GM19025 (cell line): ENCODE results near the gene ATF1.
"Not testable (repeated sequence)": the region's sequence is repeated elsewhere in the genome, so short reads cannot be mapped to it uniquely, and the experiment has no call there.

Experiments used
- ATAC-seq: cut with Tn5 transposase; IDR thresholded peaks from one replicate; pipeline ENCODE4 v1.9.1; 2021; ENCODE audit warnings: mild to moderate bottlenecking, low read depth, moderate library complexity; ENCODE audit not compliant: unreplicated experiment

ATF1 gene

DNA sequence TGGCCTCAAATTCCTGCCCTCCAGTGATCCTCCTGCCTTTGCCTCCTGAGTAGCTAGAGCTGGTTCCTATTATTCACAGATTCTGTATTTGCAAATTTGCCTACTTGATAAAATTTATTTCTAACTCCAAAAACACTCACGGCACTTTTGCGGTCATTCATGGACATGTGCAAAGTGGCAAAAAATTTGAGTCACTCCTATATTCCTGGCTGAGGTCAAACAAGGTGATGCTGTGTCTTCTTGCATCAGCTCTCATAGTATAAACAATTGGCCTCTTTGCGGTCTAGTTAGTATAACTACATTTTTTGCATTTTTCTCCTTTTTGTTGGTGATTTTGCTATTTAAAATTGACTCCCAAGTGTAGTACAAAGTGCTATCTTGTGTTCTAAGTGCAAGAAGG lies 24.7 kb downstream of the ATF1 start:
- no peak for ATAC-seq

GRCh38 chr12:50790081-50790480 lies 26.2 kb downstream of the ATF1 start:
- no peak for ATAC-seq

- no peak for ATAC-seq
Measured at GRCh38 chr12:50799908-50800307, 36.0 kb downstream of the ATF1 start.

GRCh38 chr12:50803230-50803875 lies 39.5 kb downstream of the ATF1 start:
- no peak for ATAC-seq

DNA sequence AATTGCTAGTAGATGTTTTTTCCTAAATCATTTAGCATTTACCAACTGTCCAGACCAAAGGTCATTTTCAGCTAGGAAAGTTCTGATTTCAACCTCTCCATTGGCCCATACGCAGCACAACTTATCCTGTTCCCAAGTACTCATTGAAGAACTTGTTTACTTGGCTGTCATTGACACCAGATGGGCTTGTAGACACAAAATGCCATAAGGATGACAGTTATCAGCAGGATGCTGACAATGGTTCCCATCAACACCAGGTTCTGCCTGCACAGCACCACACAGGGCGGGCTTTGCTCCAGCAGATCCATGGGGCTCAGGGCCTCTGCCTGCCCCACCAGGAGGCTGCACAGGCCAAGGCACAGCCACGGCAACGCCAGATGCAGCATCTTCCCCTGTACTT lies 42.3 kb downstream of the ATF1 start:
- no peak for ATAC-seq

DNA sequence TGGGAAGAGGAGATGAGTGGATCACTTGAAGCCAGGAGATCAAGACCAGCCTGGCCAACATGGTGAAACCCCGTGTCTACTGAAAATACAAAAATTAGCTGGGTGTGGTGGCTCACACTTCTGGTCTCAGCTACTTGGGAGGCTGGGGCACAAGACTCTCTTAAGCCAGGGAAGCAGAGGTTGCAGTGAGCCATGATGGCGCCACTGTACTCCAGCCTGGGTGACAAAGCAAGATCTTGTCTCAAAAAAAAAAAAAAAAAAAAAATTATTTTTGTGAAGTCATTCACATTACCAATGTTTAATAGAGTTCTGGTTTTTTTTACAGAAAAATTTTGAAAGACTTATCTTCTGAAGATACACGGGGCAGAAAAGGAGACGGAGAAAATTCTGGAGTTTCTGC lies 45.2 kb downstream of the ATF1 start:
- ATAC-seq, result not testable (repeated sequence)

- not testable (repeated sequence) for ATAC-seq
Measured at GRCh38 chr12:50814921-50815320, 51.0 kb downstream of the ATF1 start.

GRCh38 chr12:50820177-50820576 lies 56.3 kb downstream of the ATF1 start:
- no peak for ATAC-seq

DNA sequence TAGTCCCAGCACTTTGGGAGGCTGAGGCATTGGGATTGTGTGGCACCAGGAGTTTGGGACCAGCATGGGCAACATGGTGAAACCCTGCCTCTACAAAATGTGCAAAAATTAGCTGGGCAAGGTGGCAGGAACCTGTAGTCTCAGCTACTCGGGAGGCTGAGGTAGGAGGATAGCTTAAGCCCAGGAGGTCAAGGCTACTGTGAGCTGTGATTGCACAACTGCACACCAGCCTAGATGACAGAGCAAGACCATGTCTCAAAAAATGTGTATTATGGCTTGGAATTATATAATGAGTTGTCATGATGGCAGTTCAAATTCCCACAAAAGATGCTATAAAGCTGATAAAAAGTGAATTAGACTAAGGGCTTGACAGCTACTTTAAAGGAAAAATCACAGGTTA lies 58.2 kb downstream of the ATF1 start:
- no peak for ATAC-seq

- ATAC-seq, result not testable (repeated sequence)
Measured at GRCh38 chr12:50823724-50824123, 59.8 kb downstream of the ATF1 start.

DNA sequence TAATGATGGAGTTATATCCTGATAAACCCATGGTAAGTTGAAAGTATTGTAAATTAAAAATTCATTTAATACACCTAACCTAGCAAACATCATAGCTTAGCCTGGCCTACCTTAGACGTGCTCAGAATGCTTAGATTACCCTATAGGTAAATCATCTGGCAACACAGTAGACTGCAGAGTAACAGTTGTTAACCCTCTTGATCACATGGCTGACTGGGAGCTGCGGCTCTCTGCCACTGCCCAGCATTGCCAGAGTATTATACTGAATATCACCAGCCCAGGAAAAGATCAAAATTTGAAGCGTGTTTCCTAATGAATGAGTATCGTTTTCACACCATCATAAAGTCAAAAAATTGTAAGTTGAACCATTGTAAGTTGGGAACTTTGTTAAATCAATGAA lies 61.0 kb downstream of the ATF1 start:
- no peak for ATAC-seq

- no peak for ATAC-seq
Measured at GRCh38 chr12:50825372-50825838, 61.5 kb downstream of the ATF1 start.

GRCh38 chr12:50828121-50828520 lies 64.2 kb downstream of the ATF1 start:
- ATAC-seq, result no peak

DNA sequence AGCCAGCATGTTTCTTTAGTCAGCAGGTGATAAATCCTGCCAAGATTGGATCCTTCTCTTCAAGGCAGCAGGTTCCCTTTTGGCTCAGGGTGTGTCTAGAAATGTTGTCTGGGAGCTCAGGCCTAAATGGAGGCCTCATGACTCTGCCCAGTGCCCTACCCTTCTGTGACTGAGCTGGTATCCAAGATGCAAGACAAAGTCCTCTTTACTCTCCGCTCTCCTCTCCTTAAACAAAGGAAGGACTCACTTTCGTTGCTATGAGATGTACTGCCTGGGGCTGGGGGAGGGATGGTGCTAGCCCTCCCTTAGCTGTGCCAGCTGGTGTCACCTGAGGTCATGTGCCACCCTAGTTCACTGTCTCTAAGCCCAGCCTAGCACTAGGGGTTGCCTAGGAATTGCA lies 65.0 kb downstream of the ATF1 start:
- no peak for ATAC-seq

DNA sequence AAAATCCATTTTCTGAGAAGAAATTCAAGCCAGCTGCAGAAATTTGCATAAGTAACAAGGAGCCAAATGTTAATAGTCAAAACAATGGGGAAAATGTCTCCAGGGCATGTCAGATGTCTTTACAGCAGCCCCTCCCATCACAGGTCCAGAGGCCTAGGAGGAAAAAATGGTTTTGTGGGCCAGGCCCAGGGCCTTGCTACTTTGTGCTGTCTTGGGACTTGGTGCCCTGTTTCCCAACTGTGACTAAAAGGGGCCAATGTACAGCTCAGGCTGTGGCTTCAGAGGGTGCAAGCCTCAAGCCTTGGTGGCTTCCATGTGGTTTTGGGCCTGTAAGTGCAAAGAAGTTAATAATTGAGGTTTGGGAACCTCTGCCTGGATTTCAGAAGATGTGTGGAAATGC lies 69.9 kb downstream of the ATF1 start:
- not testable (repeated sequence) for ATAC-seq

DNA sequence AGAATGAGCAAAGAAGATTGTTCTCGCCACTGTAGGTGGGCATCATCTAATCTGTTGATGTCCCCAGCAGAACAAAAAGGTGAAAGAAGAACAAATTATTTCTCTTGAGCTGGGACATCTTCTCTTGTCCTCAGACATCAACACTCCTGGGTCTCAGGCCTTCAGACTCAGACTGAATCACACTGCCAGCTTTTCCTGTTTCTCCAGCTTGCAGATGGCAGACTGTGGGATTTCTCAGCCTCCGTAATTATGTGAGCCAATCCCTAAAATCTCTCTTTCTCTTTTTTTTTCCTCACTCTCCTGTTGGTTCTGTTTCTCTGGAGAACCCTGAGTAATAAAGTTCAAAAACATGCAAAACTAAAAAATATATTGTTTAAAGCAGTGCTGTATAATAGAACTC lies 75.1 kb downstream of the ATF1 start:
- no peak for ATAC-seq

DNA sequence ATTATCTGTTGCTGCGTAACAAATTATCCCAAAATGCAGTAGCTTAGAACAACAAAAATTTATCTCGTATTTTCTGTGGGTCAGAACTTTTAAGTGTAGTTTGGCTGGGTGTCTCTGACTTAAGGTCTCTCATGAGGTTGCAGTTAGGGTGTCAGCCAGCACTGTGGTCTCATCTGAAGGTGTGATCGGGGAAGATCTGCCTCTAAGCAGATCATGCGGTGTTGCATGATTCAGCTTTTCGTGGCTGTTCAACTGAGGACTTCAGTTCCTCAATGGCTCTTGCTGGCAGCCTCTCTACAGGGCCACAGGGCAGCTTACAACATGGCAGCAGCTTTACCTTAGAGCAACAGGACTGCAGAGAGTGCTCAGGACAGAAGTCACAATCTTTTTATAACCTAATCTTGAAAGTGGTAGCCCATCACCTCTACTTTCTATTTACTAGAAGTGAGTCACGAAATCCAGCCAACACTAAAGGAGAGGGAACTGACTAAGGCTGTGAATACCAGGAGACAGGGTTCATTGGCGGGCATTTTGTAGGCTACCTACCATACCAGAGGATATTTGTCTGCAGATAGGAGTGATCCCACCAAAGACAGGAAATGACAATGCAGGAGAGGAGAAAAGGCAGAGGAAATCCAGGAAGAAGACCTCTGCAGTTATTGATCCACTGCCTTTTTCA lies 77.0 kb downstream of the ATF1 start:
- no peak for ATAC-seq

- no peak for ATAC-seq
Measured at GRCh38 chr12:50841716-50842531, 78.0 kb downstream of the ATF1 start.

- no peak for ATAC-seq
Measured at GRCh38 chr12:50842637-50843493, 79.0 kb downstream of the ATF1 start, which contains the start of gene TMPRSS12. Gene TMPRSS12, plus strand, starts transcription at chr12:50842926. Its CDS starts 39 bp downstream, at chr12:50842965.

- ATAC-seq, result no peak
Measured at GRCh38 chr12:50845021-50845647, 81.2 kb downstream of the ATF1 start.
